C4-2B (cell line): ENCODE measurements around the gene HMG20A.

Source experiments
- CTCF ChIP-seq: fragments of 450-650 bp; conservative IDR thresholded peaks from 2 replicates; pipeline ENCODE4 v1.5.1; 2017; ENCODE audit warnings: mild to moderate bottlenecking
- ZFX ChIP-seq: fragments of 450-650 bp; IDR thresholded peaks from 2 replicates; pipeline ENCODE4 v1.6.1; 2017

GRCh38 chr15:77489647-77490046 lies 69.0 kb downstream of the HMG20A start:
- TF ChIP-seq CTCF = no peak
- no peak for TF ChIP-seq ZFX
